HepG2 (cell line): ENCODE data around the gene JAK2. TPM values are rescaled to one million over a fixed set of nuclear protein-coding genes. Genes with fewer than 3 reads are reported as not detected.
A peak's percentile ranks its signal among the peaks of the same experiment; 100 is the strongest.

Source experiments
- ARID3A ChIP-seq: IDR thresholded peaks from 2 replicates; pipeline ENCODE4 v1.6.1; 2012; ENCODE audit warnings: low read depth, low read length, improper control_type of control experiment
- ATF7 ChIP-seq, 2 experiments: fragments of 450-650 bp in 1 of 2; sonication (generic) in 1 of 2; formaldehyde crosslinking in 1 of 2; IDR thresholded peaks; 2 replicates each; pipeline versions ENCODE4 v1.4.0 to v1.6.1; 2016 to 2020; ENCODE audit warnings: antibody characterized with exemption in 1 of 2, mild to moderate bottlenecking in 1 of 2, missing genetic modification reagents in 1 of 2
- CEBPB ChIP-seq: IDR thresholded peaks from 2 replicates; pipeline ENCODE4 v1.6.1; 2011; ENCODE audit warnings: low read depth, low read length, improper control_type of control experiment, borderline replicate concordance
- DDIT3 ChIP-seq: sonication (generic); formaldehyde crosslinking; IDR thresholded peaks from 2 replicates; pipeline ENCODE4 v1.4.0; 2020; ENCODE audit warnings: mild to moderate bottlenecking, missing genetic modification reagents
- FUBP1 ChIP-seq: sonication (generic); formaldehyde crosslinking; IDR thresholded peaks from 2 replicates; pipeline ENCODE4 v1.5.1; 2020; ENCODE audit warnings: missing genetic modification reagents, mild to moderate bottlenecking, borderline replicate concordance
- GABPB1 ChIP-seq: IDR thresholded peaks from 2 replicates; pipeline ENCODE4 v1.6.1; 2016; ENCODE audit warnings: mild to moderate bottlenecking, missing genetic modification reagents, moderate library complexity, missing compliant biosample characterization
- GPN1 ChIP-seq: sonication (generic); formaldehyde crosslinking; IDR thresholded peaks from 2 replicates; pipeline ENCODE4 v1.5.1; 2020; ENCODE audit warnings: missing genetic modification reagents, borderline replicate concordance
- HOMEZ ChIP-seq: IDR thresholded peaks from 2 replicates; pipeline ENCODE4 v1.6.1; 2016; ENCODE audit warnings: low read depth
- IRF1 ChIP-seq: sonication (generic); formaldehyde crosslinking; IDR thresholded peaks from 2 replicates; pipeline ENCODE4 v1.4.0; 2020; ENCODE audit warnings: low read depth, mild to moderate bottlenecking, missing genetic modification reagents
- KLF9 ChIP-seq: IDR thresholded peaks from 2 replicates; pipeline ENCODE4 v1.6.1; 2016; ENCODE audit warnings: low read depth
- NFATC3 ChIP-seq: sonication (generic); formaldehyde crosslinking; IDR thresholded peaks from 2 replicates; pipeline ENCODE4 v1.5.1; 2020; ENCODE audit warnings: mild to moderate bottlenecking, missing genetic modification reagents
- NFIC ChIP-seq: IDR thresholded peaks from 2 replicates; pipeline ENCODE4 v1.6.1; 2012; ENCODE audit warnings: mild to moderate bottlenecking, low read length, inconsistent platforms
- SETDB1 ChIP-seq: sonication (generic); formaldehyde crosslinking; IDR thresholded peaks from 2 replicates; pipeline ENCODE4 v1.5.1; 2020; ENCODE audit warnings: missing genetic modification reagents, mild to moderate bottlenecking, borderline replicate concordance
- SMAD9 ChIP-seq: sonication (generic); formaldehyde crosslinking; IDR thresholded peaks from 2 replicates; pipeline ENCODE4 v1.5.1; 2020; ENCODE audit warnings: mild to moderate bottlenecking, missing genetic modification reagents
- SNAI1 ChIP-seq: sonication (generic); formaldehyde crosslinking; IDR thresholded peaks from 2 replicates; pipeline ENCODE4 v1.5.0; 2020; ENCODE audit warnings: mild to moderate bottlenecking, missing genetic modification reagents, borderline replicate concordance
- SOX13 ChIP-seq, 3 experiments: fragments of 450-650 bp in 1 of 3; sonication (generic) in 1 of 3; formaldehyde crosslinking in 1 of 3; IDR thresholded peaks in 2 of 3; conservative IDR thresholded peaks in 1 of 3; 2 replicates each; pipeline versions ENCODE4 v1.5.0 to v1.6.1; 2016 to 2020; ENCODE audit warnings: antibody characterized with exemption in 1 of 3, mild to moderate bottlenecking in 1 of 3, missing compliant biosample characterization in 1 of 3, missing genetic modification reagents in 1 of 3, moderate library complexity in 1 of 3
- ZNF17 ChIP-seq: sonication (generic); formaldehyde crosslinking; IDR thresholded peaks from 2 replicates; pipeline ENCODE4 v1.5.0; 2020; ENCODE audit warnings: mild to moderate bottlenecking, missing genetic modification reagents
- ZNF354B ChIP-seq: sonication (generic); formaldehyde crosslinking; IDR thresholded peaks from 2 replicates; pipeline ENCODE4 v1.8.0; 2022; ENCODE audit warnings: mild to moderate bottlenecking, missing genetic modification reagents
- ZNF547 ChIP-seq: sonication (generic); formaldehyde crosslinking; IDR thresholded peaks from 2 replicates; pipeline ENCODE4 v1.5.1; 2020; ENCODE audit warnings: mild to moderate bottlenecking, missing genetic modification reagents
- ZNF678 ChIP-seq: sonication (generic); formaldehyde crosslinking; IDR thresholded peaks from 2 replicates; pipeline ENCODE4 v1.4.0; 2020; ENCODE audit warnings: mild to moderate bottlenecking, missing genetic modification reagents
- ZNF883 ChIP-seq: sonication (generic); formaldehyde crosslinking; IDR thresholded peaks from 2 replicates; pipeline ENCODE4 v1.5.1; 2020; ENCODE audit warnings: mild to moderate bottlenecking, missing genetic modification reagents; ENCODE audit errors: not compliant biosample characterization
- ZNF891 ChIP-seq: sonication (generic); formaldehyde crosslinking; IDR thresholded peaks from 2 replicates; pipeline ENCODE4 v1.5.0; 2020; ENCODE audit warnings: mild to moderate bottlenecking, missing genetic modification reagents
- ZSCAN25 ChIP-seq: sonication (generic); formaldehyde crosslinking; IDR thresholded peaks from 2 replicates; pipeline ENCODE4 v1.8.0; 2022; ENCODE audit warnings: mild to moderate bottlenecking, missing genetic modification reagents
- polyA plus RNA-seq, 8 experiments: library from polyadenylated mRNA; depleted of rRNA in 3 of 8; stranded (reverse) in 7 of 8; unstranded in 1 of 8; fragments of >200 nt; fragmentation: Illumina TruSeq in 4 of 8; extraction: Trizol in 4 of 8; gene quantifications; 2 replicates each; pipeline versions ENCODE4 v1.2.1 to v1.2.3, GENCODE V29; 2011 to 2016; ENCODE audit warnings: low read depth in 4 of 8, missing spikeins in 1 of 8, mixed read lengths in 1 of 8; ENCODE audit not compliant: insufficient read depth in 1 of 8
- total RNA-seq, 5 experiments: library from RNA; depleted of rRNA; stranded (reverse); fragments of >200 nt; fragmentation: Illumina TruSeq; extraction: Trizol; gene quantifications; 2 replicates each; pipeline ENCODE4 v1.2.3, GENCODE V29; 2016; ENCODE audit warnings: low read depth in 1 of 5

JAK2 gene
- total and polyA plus RNA-seq, 2 of the 13 experiments (the other 11 are each of a cell fraction or from before 2014, with no cell fraction given): 1.1 to 4.1 TPM

- TF ChIP-seq ARID3A (no peak), NFATC3 (no peak), HOMEZ (CRISPR knock-in tag) (no peak), SETDB1 (CRISPR knock-in tag) (no peak), GABPB1 (CRISPR knock-in tag) (peak; percentile 80), GPN1 (CRISPR knock-in tag) (no peak; the same call in 1 of the 2 replicates), FUBP1 (CRISPR knock-in tag) (no peak), KLF9 (CRISPR knock-in tag) (no peak), SNAI1 (CRISPR knock-in tag) (peak; percentile 83; the same call in 1 of the 2 replicates), NFIC (no peak), CEBPB (no peak), IRF1 (CRISPR knock-in tag) (no peak; the same call in 1 of the 2 replicates), ZNF354B (no peak; the same call in 1 of the 2 replicates), ZNF883 (peak; percentile 82), SMAD9 (CRISPR knock-in tag) (no peak), ZSCAN25 (CRISPR knock-in tag) (peak; percentile 53; the same call in 1 of the 2 replicates), ZNF547 (peak; percentile 88), SOX13 (IDR thresholded peaks at IDR 0.05) (no peak), SOX13 (CRISPR knock-in tag; conservative IDR thresholded peaks at IDR 0.05 in 1 of 2, IDR thresholded peaks at IDR 0.05 in 1 of 2) (peak in 1 of 2 experiments; percentile 24; a peak in 1 of 4 replicates), ZNF17 (CRISPR knock-in tag) (no peak), ATF7 (IDR thresholded peaks at IDR 0.05) (no peak), ATF7 (CRISPR knock-in tag; IDR thresholded peaks at IDR 0.05) (no peak; the same call in 1 of the 2 replicates), ZNF891 (CRISPR knock-in tag) (no peak; the same call in 1 of the 2 replicates), ZNF678 (CRISPR knock-in tag) (no peak), DDIT3 (CRISPR knock-in tag) (no peak)
Measured at GRCh38 chr9:4984621-4985385, at the start of gene JAK2 (continued).
